ENCODE results near the gene FOXN1. TPM values are rescaled to one million over a fixed set of nuclear protein-coding genes. Genes with fewer than 3 reads are reported as not detected.

Gene FOXN1
- total and polyA plus RNA-seq, 10 donors, result not detected

DNA sequence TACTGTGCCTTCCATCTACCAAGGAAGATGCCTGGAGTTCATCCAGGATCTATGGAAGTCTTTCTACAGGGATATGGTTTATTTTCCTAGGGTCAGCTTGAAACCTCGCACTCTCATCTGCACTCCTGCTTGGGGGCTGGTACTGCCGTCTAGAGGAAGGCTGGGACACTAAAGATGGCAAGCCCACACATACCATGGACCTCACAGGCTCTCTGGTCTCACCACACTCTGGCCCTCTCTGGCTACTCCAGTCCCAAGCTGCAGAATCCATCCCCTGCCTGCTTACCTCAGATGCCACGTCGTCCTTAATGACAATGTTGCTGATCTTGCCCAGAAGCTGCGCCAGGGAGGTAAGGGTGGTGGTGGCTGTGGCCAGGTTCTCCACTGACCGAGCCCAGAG is 48.4 kb downstream of the FOXN1 start:
- DNase-seq, result no peak

DNA sequence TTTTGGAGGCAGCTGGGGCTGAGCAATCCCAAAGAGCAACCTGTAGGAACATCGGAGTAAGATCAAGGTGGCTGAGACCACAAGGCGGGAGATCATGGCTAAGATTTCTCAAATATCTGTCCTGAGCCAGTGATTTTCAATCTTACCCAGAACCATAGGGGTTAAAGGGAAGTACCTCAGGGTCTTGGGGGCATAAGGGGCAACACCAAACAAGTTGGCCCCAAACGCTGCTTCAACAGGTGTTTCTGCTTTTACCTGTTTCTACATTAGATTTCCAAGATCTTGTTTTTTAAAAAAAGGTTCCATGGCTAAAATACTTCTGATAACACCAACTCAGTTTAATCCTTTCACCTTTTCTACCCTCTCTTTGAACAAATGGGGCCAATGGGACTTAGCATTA is 48.9 kb downstream of the FOXN1 start:
- whole genome bisulfite sequencing, 5 donors, result 91 to 96% (median 94%) methylated on average over 3 of the region's 3 CpGs
- intact Hi-C loops (cut with DNase I; ENCODE audit: low total_unique reads), result no loop called here
- Histone ChIP-seq H3K27me3 (replicated peaks in 1 of 7) (no peaks in the 10 kb centered on the region), H3K9me3 (no peaks in the 10 kb centered on the region), H3K27ac (no peak overlapping the region), H3K4me3 (no peak overlapping the region), H3K36me3 (peaks cover 0 to 71% (median 61%) of the 10 kb centered on the region in 6 donors), H3K4me1 (peaks cover 16 to 43% (median 28%) of the 10 kb centered on the region in 6 donors)
- TF ChIP-seq, protein P1, sequence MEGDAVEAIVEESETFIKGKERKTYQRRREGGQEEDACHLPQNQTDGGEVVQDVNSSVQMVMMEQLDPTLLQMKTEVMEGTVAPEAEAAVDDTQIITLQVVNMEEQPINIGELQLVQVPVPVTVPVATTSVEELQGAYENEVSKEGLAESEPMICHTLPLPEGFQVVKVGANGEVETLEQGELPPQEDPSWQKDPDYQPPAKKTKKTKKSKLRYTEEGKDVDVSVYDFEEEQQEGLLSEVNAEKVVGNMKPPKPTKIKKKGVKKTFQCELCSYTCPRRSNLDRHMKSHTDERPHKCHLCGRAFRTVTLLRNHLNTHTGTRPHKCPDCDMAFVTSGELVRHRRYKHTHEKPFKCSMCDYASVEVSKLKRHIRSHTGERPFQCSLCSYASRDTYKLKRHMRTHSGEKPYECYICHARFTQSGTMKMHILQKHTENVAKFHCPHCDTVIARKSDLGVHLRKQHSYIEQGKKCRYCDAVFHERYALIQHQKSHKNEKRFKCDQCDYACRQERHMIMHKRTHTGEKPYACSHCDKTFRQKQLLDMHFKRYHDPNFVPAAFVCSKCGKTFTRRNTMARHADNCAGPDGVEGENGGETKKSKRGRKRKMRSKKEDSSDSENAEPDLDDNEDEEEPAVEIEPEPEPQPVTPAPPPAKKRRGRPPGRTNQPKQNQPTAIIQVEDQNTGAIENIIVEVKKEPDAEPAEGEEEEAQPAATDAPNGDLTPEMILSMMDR (IDR thresholded peaks at IDR 0.05 in 8 of 11, conservative IDR thresholded peaks at IDR 0.05 in 3 of 11), result no peak
- TF ChIP-seq POLR2A (IDR thresholded peaks at IDR 0.05), result no peak
- TF ChIP-seq POLR2AphosphoS5 (IDR thresholded peaks at IDR 0.05), result no peak
- no peak for DNase-seq

More for the DNA sequence above, 48.4 kb downstream of the FOXN1 start:
- H3K27ac ChIP-seq, result no peak overlapping the region
- peaks cover 21 to 48% (median 33%) of the 10 kb centered on the region in 6 donors for H3K4me1 ChIP-seq
- no peak for TF ChIP-seq POLR2A (IDR thresholded peaks at IDR 0.05)
- no peaks in the 10 kb centered on the region for H3K27me3 ChIP-seq (replicated peaks in 1 of 7)
- no peak overlapping the region for H3K4me3 ChIP-seq
- 84 to 96% (median 87%) methylated on average over 6 of the region's 6 CpGs for whole genome bisulfite sequencing, 5 donors
- peaks cover 0 to 67% (median 57%) of the 10 kb centered on the region in 6 donors for H3K36me3 ChIP-seq
- no peaks in the 10 kb centered on the region for H3K9me3 ChIP-seq
- intact Hi-C loops (cut with DNase I; ENCODE audit: low total_unique reads), result no loop called here

DNA sequence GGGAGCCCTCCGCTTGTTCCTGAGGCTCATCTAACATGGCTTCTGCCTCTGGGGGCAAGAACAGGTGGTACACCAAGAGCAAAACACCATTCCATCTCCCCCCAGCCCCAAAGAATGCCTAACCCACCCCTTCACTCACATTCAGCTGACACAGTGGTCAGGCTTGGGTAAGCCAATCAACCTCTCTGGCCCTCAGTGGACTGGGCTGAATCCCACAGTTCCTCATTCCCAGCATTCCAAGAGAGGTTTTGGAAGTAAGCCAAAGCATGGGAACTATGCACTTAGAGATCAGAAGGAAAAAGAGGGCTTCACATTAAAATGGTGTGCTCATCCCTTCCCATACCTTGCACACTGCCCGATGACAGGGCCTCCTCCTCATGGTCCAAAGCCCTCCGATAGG is 57.3 kb downstream of the FOXN1 start:
- TF ChIP-seq POLR2AphosphoS5 (IDR thresholded peaks at IDR 0.05) (no peak), POLR2A (IDR thresholded peaks at IDR 0.05) (no peak)
- TF ChIP-seq, protein P1 (IDR thresholded peaks at IDR 0.05 in 8 of 11, conservative IDR thresholded peaks at IDR 0.05 in 3 of 11), result no peak
- Histone ChIP-seq H3K27me3 (replicated peaks in 1 of 7) (no peaks in the 10 kb centered on the region), H3K27ac (peak overlapping the region in 1 of 8 donors; percentile 17), H3K9me3 (no peaks in the 10 kb centered on the region), H3K4me1 (peaks cover 15 to 41% (median 26%) of the 10 kb centered on the region in 6 donors), H3K4me3 (no peak overlapping the region), H3K36me3 (peaks cover 0 to 78% (median 55%) of the 10 kb centered on the region in 6 donors)
- no peak for DNase-seq
- intact Hi-C loops (cut with DNase I; ENCODE audit: low total_unique reads), result no loop called here
- 91 to 98% (median 94%) methylated on average over 3 of the region's 3 CpGs for WGBS, 5 donors

DNA sequence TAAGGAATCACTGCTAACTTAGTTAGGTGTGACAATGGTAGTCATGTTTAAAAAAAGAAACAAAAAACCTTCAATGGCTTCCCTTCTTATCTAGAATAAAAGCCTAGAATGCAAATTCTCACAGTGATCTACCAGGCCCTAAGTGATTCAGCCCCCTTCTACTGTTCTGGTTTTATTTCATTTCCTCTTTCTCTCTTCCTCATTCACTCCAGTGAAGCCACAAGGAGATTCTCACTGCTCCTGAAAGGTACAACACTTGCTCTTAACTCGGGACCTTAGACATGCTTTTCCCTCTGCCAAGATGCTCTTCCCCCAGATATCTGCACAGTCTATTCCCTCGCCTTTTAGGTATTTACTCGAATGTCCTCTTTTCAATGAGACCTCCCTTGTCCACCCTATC is 61.5 kb downstream of the FOXN1 start:
- DNase-seq, result no peak
- intact Hi-C loops (cut with DNase I; ENCODE audit: low total_unique reads), result no loop called here
- H3K36me3 ChIP-seq, result peaks cover 0 to 37% (median 16%) of the 10 kb centered on the region in 6 donors
- TF ChIP-seq, protein P1 (IDR thresholded peaks at IDR 0.05 in 8 of 11, conservative IDR thresholded peaks at IDR 0.05 in 3 of 11), result no peak
- TF ChIP-seq POLR2A (IDR thresholded peaks at IDR 0.05) (no peak), POLR2AphosphoS5 (IDR thresholded peaks at IDR 0.05) (no peak)
- no peaks in the 10 kb centered on the region for H3K27me3 ChIP-seq (replicated peaks in 1 of 7)
- H3K4me3 ChIP-seq, result peak overlapping the region in 1 of 8 donors; percentile 10
- peaks cover 33 to 75% (median 58%) of the 10 kb centered on the region in 6 donors for H3K4me1 ChIP-seq
- H3K9me3 ChIP-seq, result no peaks in the 10 kb centered on the region
- 62 to 70% (median 67%) methylated on average over 3 of the region's 3 CpGs for WGBS, 5 donors
- peak overlapping the region in 5 of 8 donors; percentile 36 to 52 (median 47) for H3K27ac ChIP-seq
